OCI-LY7 (cell line): Measurements from ENCODE around the gene VDR. TPM values are rescaled to one million over a fixed set of nuclear protein-coding genes. Genes with fewer than 3 reads are reported as not detected.

Source experiments
- BruUV-seq: library from RNA; stranded (reverse); fragments of 400-500 nt; replicated peaks from 2 replicates; lab custom pipeline; 2021; lab: Mats Ljungman, UMichigan
- CTCF ChIA-PET: fragments of 300-600 bp; sonication (Branson Sonifier 250); formaldehyde crosslinking; loops from one replicate; lab custom pipeline; 2022; ENCODE audit warnings: antibody characterized with exemption; ENCODE audit not compliant: unreplicated experiment; lab: Charles Lee
- POLR2A ChIA-PET: fragments of 300-600 bp; sonication (Branson Sonifier 250); formaldehyde crosslinking; loops from one replicate; lab custom pipeline; 2022; ENCODE audit warnings: antibody characterized with exemption; lab: Charles Lee
- DNase-seq: peaks from one replicate; pipeline ENCODE4 v3.0.0-alpha.2; 2015; ENCODE audit warnings: low spot score
- H2AFZ ChIP-seq: fragments of 200-600 bp; sonication (generic), shearing (Covaris generic); 2 replicates; pipeline ENCODE4 v1.6.1; 2014; ENCODE audit warnings: mild to moderate bottlenecking, antibody characterized with exemption, low read length, moderate library complexity
- H3K27ac ChIP-seq: fragments of 200-600 bp; sonication (generic); 2 replicates; pipeline ENCODE4 v1.5.1; 2014; ENCODE audit warnings: mixed run types, low read depth, mild to moderate bottlenecking, moderate library complexity, low read length, inconsistent platforms; ENCODE audit not compliant: poor library complexity, severe bottlenecking
- H3K36me3 ChIP-seq: fragments of 200-600 bp; sonication (generic); 2 replicates; pipeline ENCODE4 v1.6.1; 2014; ENCODE audit warnings: mild to moderate bottlenecking, antibody characterized with exemption, low read length, moderate library complexity, mixed read lengths; ENCODE audit not compliant: insufficient read depth
- H3K4me1 ChIP-seq: fragments of 200-600 bp; sonication (generic); 2 replicates; pipeline ENCODE4 v1.5.1; 2014; ENCODE audit warnings: mild to moderate bottlenecking, low read length; ENCODE audit not compliant: insufficient read depth, poor library complexity, severe bottlenecking
- H3K4me2 ChIP-seq: fragments of 200-600 bp; sonication (generic); 2 replicates; pipeline ENCODE4 v1.6.1; 2014; ENCODE audit warnings: mild to moderate bottlenecking, low read length
- H3K4me3 ChIP-seq: fragments of 200-600 bp; sonication (generic); 2 replicates; pipeline ENCODE4 v1.5.1; 2014; ENCODE audit warnings: mild to moderate bottlenecking, low read depth, low read length; ENCODE audit not compliant: poor library complexity, severe bottlenecking
- H3K79me2 ChIP-seq: fragments of 200-600 bp; sonication (generic); 2 replicates; pipeline ENCODE4 v1.6.1; 2016; ENCODE audit warnings: low read depth, mild to moderate bottlenecking, low read length, moderate library complexity, mixed read lengths; ENCODE audit not compliant: insufficient read depth
- H3K9me2 ChIP-seq: fragments of 200-600 bp; sonication (generic); 2 replicates; pipeline ENCODE4 v1.6.1; 2016; ENCODE audit warnings: mild to moderate bottlenecking, low read length, mixed read lengths; ENCODE audit not compliant: insufficient read depth
- H3K9me3 ChIP-seq: fragments of 200-600 bp; sonication (generic); 2 replicates; pipeline ENCODE4 v1.6.1; 2014; ENCODE audit warnings: mild to moderate bottlenecking, mixed run types, low read length, mixed read lengths
- H4K20me1 ChIP-seq: fragments of 200-600 bp; sonication (generic); 2 replicates; pipeline ENCODE4 v1.6.1; 2014; ENCODE audit warnings: mild to moderate bottlenecking, antibody characterized with exemption, low read length, moderate library complexity, mixed read lengths; ENCODE audit not compliant: insufficient read depth
- EZH2phosphoT487 ChIP-seq: fragments of 200-600 bp; sonication (generic); IDR thresholded peaks from 2 replicates; pipeline ENCODE4 v1.6.1; 2018; ENCODE audit warnings: low read depth, borderline replicate concordance, mild to moderate bottlenecking, mixed run types, antibody characterized with exemption, low read length, moderate library complexity, mixed read lengths
- intact Hi-C: fragments of 100-400 bp; cut with micrococcal nuclease; formaldehyde crosslinking; loops from one replicate; pipeline ENCODE4 v1.10.0; 2022; ENCODE audit not compliant: unreplicated experiment
- total RNA-seq, 2 experiments: library from RNA; depleted of rRNA in 1 of 2; stranded (reverse); fragments of >200 nt in 1 of 2; shearing (Covaris generic) in 1 of 2; gene quantifications; 2 replicates each; pipeline ENCODE4 v1.2.3, GENCODE V29; 2014 to 2022
- TF ChIP-seq, protein P1 (sequence below): fragments of 200-600 bp; sonication (generic); conservative IDR thresholded peaks from 2 replicates; pipeline ENCODE4 v1.5.1; 2014; ENCODE audit warnings: mild to moderate bottlenecking, antibody characterized with exemption, low read length, moderate library complexity, mixed read lengths

VDR gene
- total RNA-seq, 2 experiments from 2014 or later = 1.9 to 5.4 TPM

GRCh38 chr12:47858511-47859266 is 46.1 kb downstream of the VDR start:
- ChIA-PET CTCF (no interaction called here), POLR2A (interaction anchor here (0.7 to 1.4 kb wide), 2 partner anchors 11 to 167 kb away, joined by 3 to 4 read pairs; no protein-coding TSS in a partner anchor)
- Histone ChIP-seq H3K36me3 (no peaks in the 10 kb centered on the region), H2AFZ (no peak overlapping the region), H3K4me3 (no peak overlapping the region), H4K20me1 (no peaks in the 10 kb centered on the region), H3K79me2 (no peaks in the 10 kb centered on the region), H3K9me3 (no peaks in the 10 kb centered on the region), H3K4me1 (peaks cover 8% of the 10 kb centered on the region), H3K27ac (no peak overlapping the region), H3K4me2 (no peak overlapping the region), H3K9me2 (no peaks in the 10 kb centered on the region)
- TF ChIP-seq, protein P1, sequence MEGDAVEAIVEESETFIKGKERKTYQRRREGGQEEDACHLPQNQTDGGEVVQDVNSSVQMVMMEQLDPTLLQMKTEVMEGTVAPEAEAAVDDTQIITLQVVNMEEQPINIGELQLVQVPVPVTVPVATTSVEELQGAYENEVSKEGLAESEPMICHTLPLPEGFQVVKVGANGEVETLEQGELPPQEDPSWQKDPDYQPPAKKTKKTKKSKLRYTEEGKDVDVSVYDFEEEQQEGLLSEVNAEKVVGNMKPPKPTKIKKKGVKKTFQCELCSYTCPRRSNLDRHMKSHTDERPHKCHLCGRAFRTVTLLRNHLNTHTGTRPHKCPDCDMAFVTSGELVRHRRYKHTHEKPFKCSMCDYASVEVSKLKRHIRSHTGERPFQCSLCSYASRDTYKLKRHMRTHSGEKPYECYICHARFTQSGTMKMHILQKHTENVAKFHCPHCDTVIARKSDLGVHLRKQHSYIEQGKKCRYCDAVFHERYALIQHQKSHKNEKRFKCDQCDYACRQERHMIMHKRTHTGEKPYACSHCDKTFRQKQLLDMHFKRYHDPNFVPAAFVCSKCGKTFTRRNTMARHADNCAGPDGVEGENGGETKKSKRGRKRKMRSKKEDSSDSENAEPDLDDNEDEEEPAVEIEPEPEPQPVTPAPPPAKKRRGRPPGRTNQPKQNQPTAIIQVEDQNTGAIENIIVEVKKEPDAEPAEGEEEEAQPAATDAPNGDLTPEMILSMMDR = no peak
- no peak for TF ChIP-seq EZH2phosphoT487
- no peak for DNase-seq
- BruUV-seq = no TSS peak
- intact Hi-C loops = no loop called here

GRCh38 chr12:47856721-47857575 is 47.8 kb downstream of the VDR start:
- TF ChIP-seq, protein P1 = no peak
- no peak for TF ChIP-seq EZH2phosphoT487
- Histone ChIP-seq H4K20me1 (no peaks in the 10 kb centered on the region), H2AFZ (no peak overlapping the region), H3K9me2 (no peaks in the 10 kb centered on the region), H3K79me2 (no peaks in the 10 kb centered on the region), H3K36me3 (no peaks in the 10 kb centered on the region), H3K27ac (no peak overlapping the region), H3K4me3 (no peak overlapping the region), H3K4me2 (no peak overlapping the region), H3K9me3 (no peaks in the 10 kb centered on the region), H3K4me1 (no peaks in the 10 kb centered on the region)
- no peak for DNase-seq
- POLR2A ChIA-PET = interaction anchor here (0.6 kb wide), 1 partner anchor 24 kb away, joined by 3 read pairs; no protein-coding TSS in a partner anchor
- BruUV-seq = no TSS peak
- intact Hi-C loops = no loop called here
- CTCF ChIA-PET = no interaction called here
